ENCODE data around the gene TUBB2A.

DNA sequence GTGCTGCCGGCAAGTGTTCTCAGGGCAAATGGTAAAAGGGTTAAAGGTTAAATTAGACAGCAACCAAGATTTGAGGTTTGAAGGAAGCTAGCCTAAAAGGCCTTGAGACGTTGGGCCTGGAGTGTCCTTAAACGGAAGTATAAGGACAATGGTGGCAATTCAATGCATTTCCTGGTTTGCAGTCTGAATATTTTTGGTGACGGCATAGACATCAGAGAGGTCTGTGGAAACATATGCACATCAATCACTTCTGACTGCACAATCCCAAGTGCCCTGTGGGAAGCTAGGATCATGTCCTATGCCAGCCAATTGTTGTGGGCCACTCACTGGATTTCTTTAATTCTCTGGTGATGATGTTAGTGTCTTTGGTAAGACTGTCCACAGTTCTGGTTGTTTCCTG is 25.7 kb upstream of the TUBB2A start:
- TF ChIP-seq CTCF (IDR thresholded peaks at IDR 0.05): no peak
- TF ChIP-seq ZFX (IDR thresholded peaks at IDR 0.05; ENCODE audit: borderline replicate concordance): no peak

Data from 22Rv1 (cell line).